Naive thymus-derived CD8-positive, alpha-beta T cell (primary cell): ENCODE measurements around the gene PLEKHG4B. TPM values are rescaled to one million over a fixed set of nuclear protein-coding genes. Genes with fewer than 3 reads are reported as not detected.

ENCODE experiments used
- ATAC-seq, 2 donors: fragments of 150-1000 bp; cut with Tn5 transposase in 1 of 2; sonication (Bioruptor Pico), chemical (Tn5 transposase) in 1 of 2; 1 replicate in 1 of 2; 2 replicates in 1 of 2; pipeline ENCODE4 v1.10.0; 2021; ENCODE audit warnings: mild to moderate bottlenecking in 2 of 2, moderate library complexity in 2 of 2
- POLR2A ChIA-PET: fragments of 350-600 bp; sonication (Branson Sonifier 250); formaldehyde crosslinking; loops from one replicate; lab custom pipeline; 2021; ENCODE audit warnings: antibody characterized with exemption; lab: Charles Lee
- DNase-seq, 10 donors: peaks; one replicate each; pipeline versions ENCODE4 v3.0.0 to v3.0.0-alpha.2; 2020 to 2022
- H3K27ac Mint-ChIP-seq, 10 donors: one replicate each; pipeline ENCODE4 v1.8.0; 2020 to 2022; ENCODE audit warnings: mild to moderate bottlenecking in 10 of 10, mixed read lengths in 10 of 10, moderate library complexity in 4 of 10, inconsistent platforms in 1 of 10
- H3K27me3 Mint-ChIP-seq, 5 donors: one replicate each; pipeline ENCODE4 v1.8.0; 2021 to 2022; ENCODE audit warnings: mixed read lengths in 5 of 5
- H3K36me3 Mint-ChIP-seq, 3 donors: one replicate each; pipeline ENCODE4 v1.8.0; 2020 to 2022; ENCODE audit warnings: mixed read lengths in 3 of 3, mild to moderate bottlenecking in 2 of 3, inconsistent platforms in 1 of 3
- H3K4me1 Mint-ChIP-seq, 4 donors: one replicate each; pipeline ENCODE4 v1.8.0; 2021 to 2022; ENCODE audit warnings: mixed read lengths in 4 of 4
- H3K4me3 Mint-ChIP-seq, 10 donors: one replicate each; pipeline ENCODE4 v1.8.0; 2020 to 2022; ENCODE audit warnings: mild to moderate bottlenecking in 10 of 10, mixed read lengths in 10 of 10, moderate library complexity in 6 of 10, inconsistent platforms in 1 of 10
- H3K9me3 Mint-ChIP-seq, 9 donors: one replicate each; pipeline ENCODE4 v1.8.0; 2020 to 2022; ENCODE audit warnings: mixed read lengths in 9 of 9, mild to moderate bottlenecking in 3 of 9, inconsistent platforms in 1 of 9, moderate library complexity in 1 of 9
- polyA plus RNA-seq, 3 donors: library from polyadenylated mRNA; unstranded; fragments of 300-500 nt; fragmentation: Illumina TruSeq; gene quantifications; one replicate each; pipeline ENCODE4 v1.2.3, GENCODE V29; 2021
- total RNA-seq, 8 experiments: library from RNA in 2 of 8; stranded (reverse) in 2 of 8; gene quantifications; one replicate each; pipeline ENCODE4 v1.2.3 and lab custom pipeline; 2021 to 2026

Gene PLEKHG4B
- total and polyA plus RNA-seq, 5 experiments from 2014 or later, result not detected

- H3K36me3 Mint-ChIP-seq, result peaks cover 0 to 17% (median 9%) of the 10 kb centered on the region in 3 donors
- POLR2A ChIA-PET, result no interaction called here
- H3K4me1 Mint-ChIP-seq, result no peaks in the 10 kb centered on the region
- H3K27ac Mint-ChIP-seq, result no peak overlapping the region
- no peak for DNase-seq
- H3K9me3 Mint-ChIP-seq, result peaks cover 8 to 42% (median 26%) of the 10 kb centered on the region in 9 donors
- no peak overlapping the region for H3K4me3 Mint-ChIP-seq
- H3K27me3 Mint-ChIP-seq, result peaks cover 4 to 37% (median 18%) of the 10 kb centered on the region in 5 donors
- ATAC-seq, result no peak
Observed at GRCh38 chr5:144941-145340, 53.0 kb downstream of the PLEKHG4B start.

GRCh38 chr5:145585-146323 lies 53.8 kb downstream of the PLEKHG4B start:
- DNase-seq (no peak), ATAC-seq (no peak)
- peak overlapping the region in 1 of 10 donors; percentile 20 for H3K27ac Mint-ChIP-seq
- H3K4me3 Mint-ChIP-seq, result no peak overlapping the region
- H3K36me3 Mint-ChIP-seq, result peaks cover 0 to 17% (median 9%) of the 10 kb centered on the region in 3 donors
- POLR2A ChIA-PET, result no interaction called here
- peaks cover 4 to 37% (median 18%) of the 10 kb centered on the region in 5 donors for H3K27me3 Mint-ChIP-seq
- peaks cover 8 to 42% (median 26%) of the 10 kb centered on the region in 9 donors for H3K9me3 Mint-ChIP-seq
- H3K4me1 Mint-ChIP-seq, result no peaks in the 10 kb centered on the region

- H3K4me1 Mint-ChIP-seq, result no peaks in the 10 kb centered on the region
- H3K27ac Mint-ChIP-seq, result no peak overlapping the region
- H3K27me3 Mint-ChIP-seq, result peaks cover 2 to 27% (median 11%) of the 10 kb centered on the region in 5 donors
- peaks cover 0 to 17% (median 9%) of the 10 kb centered on the region in 3 donors for H3K36me3 Mint-ChIP-seq
- POLR2A ChIA-PET, result no interaction called here
- no peak overlapping the region for H3K4me3 Mint-ChIP-seq
- peaks cover 8 to 42% (median 26%) of the 10 kb centered on the region in 9 donors for H3K9me3 Mint-ChIP-seq
- DNase-seq (no peak), ATAC-seq (no peak)
Observed at GRCh38 chr5:147751-148150, 55.8 kb downstream of the PLEKHG4B start.

- Mint-ChIP-seq H3K4me3 (no peak overlapping the region), H3K36me3 (peaks cover 0 to 17% (median 9%) of the 10 kb centered on the region in 3 donors), H3K27ac (no peak overlapping the region), H3K4me1 (no peaks in the 10 kb centered on the region), H3K27me3 (peaks cover 1 to 11% (median 2%) of the 10 kb centered on the region in 5 donors), H3K9me3 (peaks cover 8 to 40% (median 26%) of the 10 kb centered on the region in 9 donors)
- POLR2A ChIA-PET, result no interaction called here
- DNase-seq (no peak), ATAC-seq (no peak)
Observed at GRCh38 chr5:149745-150485, 57.9 kb downstream of the PLEKHG4B start.

GRCh38 chr5:150746-151145 lies 58.8 kb downstream of the PLEKHG4B start:
- no peak overlapping the region for H3K4me3 Mint-ChIP-seq
- no peaks in the 10 kb centered on the region for H3K4me1 Mint-ChIP-seq
- H3K27ac Mint-ChIP-seq, result no peak overlapping the region
- H3K9me3 Mint-ChIP-seq, result peaks cover 8 to 35% (median 26%) of the 10 kb centered on the region in 9 donors
- DNase-seq (no peak), ATAC-seq (no peak)
- H3K27me3 Mint-ChIP-seq, result peaks cover 0 to 9% (median 1%) of the 10 kb centered on the region in 5 donors
- POLR2A ChIA-PET, result no interaction called here
- H3K36me3 Mint-ChIP-seq, result peaks cover 0 to 17% (median 9%) of the 10 kb centered on the region in 3 donors

- H3K27ac Mint-ChIP-seq, result no peak overlapping the region
- POLR2A ChIA-PET, result no interaction called here
- H3K4me3 Mint-ChIP-seq, result no peak overlapping the region
- no peak for ATAC-seq
- peaks cover 8 to 24% (median 18%) of the 10 kb centered on the region in 9 donors for H3K9me3 Mint-ChIP-seq
- no peaks in the 10 kb centered on the region for H3K4me1 Mint-ChIP-seq
- peaks cover 0 to 16% (median 9%) of the 10 kb centered on the region in 3 donors for H3K36me3 Mint-ChIP-seq
- H3K27me3 Mint-ChIP-seq, result peaks cover 0 to 7% (median 1%) of the 10 kb centered on the region in 5 donors
- DNase-seq, result no peak
Observed at GRCh38 chr5:152077-152476, 60.1 kb downstream of the PLEKHG4B start.

GRCh38 chr5:153256-153655 lies 61.3 kb downstream of the PLEKHG4B start:
- Mint-ChIP-seq H3K36me3 (peaks cover 0 to 4% (median 0%) of the 10 kb centered on the region in 3 donors), H3K9me3 (peaks cover 0 to 12% (median 7%) of the 10 kb centered on the region in 9 donors), H3K27me3 (peaks cover 0 to 6% (median 0%) of the 10 kb centered on the region in 5 donors), H3K4me3 (no peak overlapping the region), H3K4me1 (no peaks in the 10 kb centered on the region), H3K27ac (no peak overlapping the region)
- no peak for ATAC-seq
- POLR2A ChIA-PET, result no interaction called here
- DNase-seq, result no peak

GRCh38 chr5:154236-154635 lies 62.3 kb downstream of the PLEKHG4B start:
- POLR2A ChIA-PET, result no interaction called here
- Mint-ChIP-seq H3K4me3 (no peak overlapping the region), H3K27me3 (peaks cover under 1 to 15% (median 3%) of the 10 kb centered on the region in 5 donors), H3K4me1 (no peaks in the 10 kb centered on the region), H3K27ac (no peak overlapping the region), H3K36me3 (no peaks in the 10 kb centered on the region), H3K9me3 (peaks cover 0 to 4% (median 0%) of the 10 kb centered on the region in 9 donors)
- no peak for ATAC-seq
- no peak for DNase-seq

- peaks cover 0 to 2% (median under 1%) of the 10 kb centered on the region in 4 donors for H3K4me1 Mint-ChIP-seq
- ATAC-seq (no peak), DNase-seq (no peak)
- H3K9me3 Mint-ChIP-seq, result no peaks in the 10 kb centered on the region
- H3K27me3 Mint-ChIP-seq, result peaks cover 2 to 21% (median 7%) of the 10 kb centered on the region in 5 donors
- no peak overlapping the region for H3K27ac Mint-ChIP-seq
- no peak overlapping the region for H3K4me3 Mint-ChIP-seq
- POLR2A ChIA-PET, result no interaction called here
- no peaks in the 10 kb centered on the region for H3K36me3 Mint-ChIP-seq
Observed at GRCh38 chr5:154826-155225, 62.9 kb downstream of the PLEKHG4B start.

GRCh38 chr5:155651-156410 lies 63.9 kb downstream of the PLEKHG4B start:
- peaks cover 3 to 31% (median 8%) of the 10 kb centered on the region in 5 donors for H3K27me3 Mint-ChIP-seq
- ATAC-seq (no peak), DNase-seq (no peak)
- POLR2A ChIA-PET, result no interaction called here
- no peak overlapping the region for H3K4me3 Mint-ChIP-seq
- H3K9me3 Mint-ChIP-seq, result no peaks in the 10 kb centered on the region
- peak overlapping the region in 1 of 10 donors; percentile 18 for H3K27ac Mint-ChIP-seq
- peaks cover 0 to 3% (median under 1%) of the 10 kb centered on the region in 4 donors for H3K4me1 Mint-ChIP-seq
- no peaks in the 10 kb centered on the region for H3K36me3 Mint-ChIP-seq

- Mint-ChIP-seq H3K27ac (no peak overlapping the region), H3K27me3 (peaks cover 3 to 38% (median 11%) of the 10 kb centered on the region in 5 donors), H3K9me3 (no peaks in the 10 kb centered on the region), H3K4me3 (no peak overlapping the region), H3K4me1 (peaks cover 0 to 3% (median under 1%) of the 10 kb centered on the region in 4 donors), H3K36me3 (no peaks in the 10 kb centered on the region)
- POLR2A ChIA-PET, result no interaction called here
- no peak for DNase-seq
- ATAC-seq, result no peak
Observed at GRCh38 chr5:156411-157072, 64.6 kb downstream of the PLEKHG4B start.

GRCh38 chr5:157126-157715 lies 65.3 kb downstream of the PLEKHG4B start:
- Mint-ChIP-seq H3K9me3 (no peaks in the 10 kb centered on the region), H3K36me3 (no peaks in the 10 kb centered on the region), H3K4me1 (peaks cover 0 to 3% (median under 1%) of the 10 kb centered on the region in 4 donors), H3K4me3 (no peak overlapping the region), H3K27me3 (peaks cover 3 to 41% (median 12%) of the 10 kb centered on the region in 5 donors), H3K27ac (no peak overlapping the region)
- ATAC-seq, result no peak
- no peak for DNase-seq
- POLR2A ChIA-PET, result no interaction called here
